ENCODE results near the gene PDLIM5. TPM values are rescaled to one million over a fixed set of nuclear protein-coding genes. Genes with fewer than 3 reads are reported as not detected.

Gene PDLIM5
- total RNA-seq, 4 donors from 2014 or later: 90.8 to 169 (median 121) TPM

DNA sequence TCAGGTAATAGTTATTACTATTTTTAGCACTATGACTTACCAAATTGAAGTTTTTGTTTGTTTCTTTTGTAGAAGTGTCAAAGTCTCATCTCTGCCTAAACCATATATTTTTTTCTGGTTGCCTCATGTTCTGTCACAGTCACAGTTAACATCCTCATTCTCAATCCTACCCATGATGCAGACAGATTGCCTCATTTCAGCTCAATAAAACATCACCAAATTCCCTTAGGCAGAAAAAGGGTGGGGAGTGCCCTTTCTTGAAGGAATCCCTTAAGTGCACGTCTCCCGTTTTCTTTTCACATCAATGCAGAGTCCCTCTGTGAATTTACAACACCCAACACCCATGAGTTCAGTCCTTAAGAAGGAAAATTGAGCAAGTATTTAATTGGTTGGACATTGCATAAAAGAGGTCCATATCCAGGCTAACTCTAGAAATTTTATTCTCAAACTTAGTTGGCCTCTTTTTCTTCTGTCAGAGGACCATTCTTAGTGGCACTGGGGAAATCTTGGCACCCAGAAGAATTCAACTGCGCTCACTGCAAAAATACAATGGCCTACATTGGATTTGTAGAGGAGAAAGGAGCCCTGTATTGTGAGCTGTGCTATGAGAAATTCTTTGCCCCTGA, 202.4 kb downstream of the PDLIM5 start:
- TF ChIP-seq, protein P1, sequence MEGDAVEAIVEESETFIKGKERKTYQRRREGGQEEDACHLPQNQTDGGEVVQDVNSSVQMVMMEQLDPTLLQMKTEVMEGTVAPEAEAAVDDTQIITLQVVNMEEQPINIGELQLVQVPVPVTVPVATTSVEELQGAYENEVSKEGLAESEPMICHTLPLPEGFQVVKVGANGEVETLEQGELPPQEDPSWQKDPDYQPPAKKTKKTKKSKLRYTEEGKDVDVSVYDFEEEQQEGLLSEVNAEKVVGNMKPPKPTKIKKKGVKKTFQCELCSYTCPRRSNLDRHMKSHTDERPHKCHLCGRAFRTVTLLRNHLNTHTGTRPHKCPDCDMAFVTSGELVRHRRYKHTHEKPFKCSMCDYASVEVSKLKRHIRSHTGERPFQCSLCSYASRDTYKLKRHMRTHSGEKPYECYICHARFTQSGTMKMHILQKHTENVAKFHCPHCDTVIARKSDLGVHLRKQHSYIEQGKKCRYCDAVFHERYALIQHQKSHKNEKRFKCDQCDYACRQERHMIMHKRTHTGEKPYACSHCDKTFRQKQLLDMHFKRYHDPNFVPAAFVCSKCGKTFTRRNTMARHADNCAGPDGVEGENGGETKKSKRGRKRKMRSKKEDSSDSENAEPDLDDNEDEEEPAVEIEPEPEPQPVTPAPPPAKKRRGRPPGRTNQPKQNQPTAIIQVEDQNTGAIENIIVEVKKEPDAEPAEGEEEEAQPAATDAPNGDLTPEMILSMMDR (IDR thresholded peaks at IDR 0.05; ENCODE audit: low read depth): no peak

DNA sequence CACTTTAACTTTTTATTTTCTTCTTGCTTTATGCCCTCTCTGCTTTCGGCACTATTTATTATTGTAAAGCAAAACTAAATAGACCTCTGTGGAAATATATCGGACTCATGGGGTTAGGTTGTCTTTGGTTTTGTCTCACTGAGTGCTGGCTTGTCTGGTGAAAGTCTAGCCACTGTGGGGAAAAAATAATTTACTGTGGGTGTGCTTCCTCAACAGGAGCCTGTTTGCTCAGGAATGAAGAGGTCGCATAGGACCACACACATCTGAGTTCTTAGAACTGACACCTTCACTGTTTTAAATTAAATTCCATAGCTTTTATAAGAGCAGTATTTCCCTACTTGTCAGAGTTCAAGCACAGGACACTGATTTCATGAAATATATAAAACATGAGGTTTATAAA, 203.0 kb downstream of the PDLIM5 start:
- TF ChIP-seq, protein P1 (IDR thresholded peaks at IDR 0.05; ENCODE audit: low read depth): no peak

DNA sequence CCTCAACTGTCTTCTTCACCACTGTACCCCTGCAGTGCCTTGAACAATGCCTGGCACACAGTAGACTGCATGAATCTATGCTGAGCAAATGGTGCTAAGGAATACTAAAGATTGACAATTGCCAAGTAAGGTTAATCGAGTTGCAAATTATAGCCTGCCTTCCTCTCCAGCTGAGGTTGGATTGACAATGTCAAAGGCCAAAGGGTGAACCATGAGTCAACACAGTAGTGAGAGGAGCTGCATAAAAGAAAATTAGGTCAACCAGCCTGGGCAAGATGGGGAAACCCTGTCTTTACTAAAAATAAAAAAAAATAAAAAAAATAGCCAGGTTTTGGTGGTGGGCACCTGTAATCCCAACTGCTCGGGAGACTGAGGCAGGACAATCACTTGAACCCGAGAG, 208.9 kb downstream of the PDLIM5 start:
- TF ChIP-seq, protein P1 (IDR thresholded peaks at IDR 0.05; ENCODE audit: low read depth): no peak

DNA sequence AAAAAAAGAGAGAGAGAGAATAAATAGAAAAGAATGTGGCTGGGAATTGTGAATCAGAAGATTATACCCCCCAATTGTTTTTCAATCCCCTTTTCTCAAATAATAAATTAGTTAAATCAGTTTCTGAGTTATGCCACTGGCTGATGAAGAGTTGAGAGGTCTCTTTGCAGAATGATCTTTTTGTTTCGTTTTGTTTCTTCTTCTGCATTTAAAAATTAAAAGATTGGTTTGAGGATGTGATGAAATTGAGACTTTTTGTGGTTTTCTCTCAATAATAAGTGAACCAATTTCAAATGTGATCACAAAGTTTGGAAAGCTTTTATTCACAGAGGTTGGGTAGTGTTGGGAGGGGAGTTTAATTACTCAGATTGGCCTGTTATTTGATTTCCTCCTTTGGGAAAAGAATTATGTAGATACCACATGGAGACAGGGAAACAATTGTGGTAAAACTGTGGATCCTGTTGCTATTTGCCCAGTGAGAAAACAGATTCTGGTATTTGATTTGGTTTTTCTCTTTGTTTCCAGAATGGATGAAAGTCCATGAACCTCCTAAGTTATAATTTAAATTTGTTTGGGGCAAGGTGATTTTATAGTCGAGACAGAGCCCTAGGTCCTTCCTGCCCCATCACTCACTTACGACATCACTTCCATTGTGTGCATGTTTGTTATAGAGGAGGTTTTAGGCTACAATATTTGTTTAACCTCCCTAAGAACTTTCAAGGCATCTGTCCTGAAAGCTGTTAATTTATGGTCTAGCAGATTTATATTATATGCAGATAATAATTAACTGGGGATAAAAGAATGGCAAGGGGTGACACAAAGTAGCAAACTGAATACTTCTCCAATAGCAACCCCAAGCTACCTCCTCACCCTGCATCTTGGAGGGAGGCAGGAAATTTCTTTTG, 214.0 kb downstream of the PDLIM5 start:
- TF ChIP-seq, protein P1 (IDR thresholded peaks at IDR 0.05; ENCODE audit: low read depth): no peak

DNA sequence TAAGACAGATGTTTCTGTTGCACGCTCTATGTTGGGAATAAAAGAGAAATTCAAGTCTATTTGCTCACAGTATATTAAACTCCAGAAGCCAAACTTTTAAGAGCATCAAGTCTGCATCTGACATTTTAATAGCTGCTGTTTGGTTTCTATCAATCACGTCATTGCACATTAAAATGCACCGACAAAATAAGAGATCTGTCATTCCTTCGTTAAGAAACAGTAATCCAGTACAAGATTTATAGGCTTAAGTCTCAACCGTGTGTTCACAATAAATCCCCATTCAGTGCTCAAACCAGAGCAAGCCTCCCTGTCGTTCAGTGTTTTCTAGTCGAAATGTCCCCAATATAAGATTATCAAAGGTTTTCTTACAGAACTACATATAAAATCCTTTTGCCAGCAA, 217.0 kb downstream of the PDLIM5 start:
- TF ChIP-seq, protein P1 (IDR thresholded peaks at IDR 0.05; ENCODE audit: low read depth): no peak

DNA sequence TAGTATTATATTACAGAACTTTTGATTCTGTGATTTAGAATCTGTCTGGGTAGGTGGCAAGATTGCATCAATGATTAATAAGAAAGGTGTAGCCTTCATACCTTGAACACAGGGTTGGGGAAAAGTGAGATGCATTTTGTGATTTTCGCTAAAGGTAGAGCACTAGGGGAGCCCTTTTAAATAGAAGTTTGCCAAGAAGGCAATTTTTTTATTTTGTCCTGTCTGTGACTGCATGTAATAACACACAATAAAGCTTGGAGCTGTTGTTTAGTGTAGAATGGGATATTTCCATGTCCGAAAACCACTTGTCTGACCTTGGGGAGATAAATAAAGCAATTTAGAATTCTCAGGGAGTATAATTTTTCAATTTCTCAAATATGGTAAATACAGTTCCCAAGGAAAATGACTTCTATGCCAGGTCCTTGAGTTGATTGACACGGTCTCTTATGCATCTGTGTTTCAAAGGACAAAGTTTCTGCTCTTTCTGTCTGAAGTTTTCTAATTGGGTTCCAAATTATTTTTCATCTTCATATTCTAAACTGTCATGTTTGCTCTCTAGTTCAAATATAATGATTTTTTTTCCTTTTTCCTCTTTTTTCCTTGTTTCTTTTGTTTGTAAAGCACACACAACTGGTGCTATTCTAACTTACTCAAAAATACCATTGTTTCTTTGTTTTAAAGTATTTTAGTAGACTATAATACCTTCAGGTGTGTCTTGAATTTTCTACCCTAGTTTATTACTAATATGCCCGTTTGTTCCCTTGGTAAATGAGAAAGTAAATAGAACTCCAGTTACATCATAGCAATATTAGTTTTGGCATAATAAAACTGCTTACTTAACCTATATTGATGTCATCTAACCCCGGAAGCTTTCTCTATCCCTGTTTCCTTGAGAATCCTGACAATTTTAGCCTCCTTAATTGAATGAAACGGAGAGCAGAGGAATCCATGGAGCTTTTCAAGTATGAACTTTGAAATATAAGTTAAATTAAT, 218.2 kb downstream of the PDLIM5 start:
- TF ChIP-seq, protein P1 (IDR thresholded peaks at IDR 0.05; ENCODE audit: low read depth): no peak
